ENCODE data around the gene PIPOX. TPM values are rescaled to one million over a fixed set of nuclear protein-coding genes. Genes with fewer than 3 reads are reported as not detected.

Gene PIPOX
- total and polyA plus RNA-seq, 2 of the 8 experiments (the other 6 are each of a cell fraction or from before 2014, with no cell fraction given), result 57.2 to 99.6 TPM

DNA sequence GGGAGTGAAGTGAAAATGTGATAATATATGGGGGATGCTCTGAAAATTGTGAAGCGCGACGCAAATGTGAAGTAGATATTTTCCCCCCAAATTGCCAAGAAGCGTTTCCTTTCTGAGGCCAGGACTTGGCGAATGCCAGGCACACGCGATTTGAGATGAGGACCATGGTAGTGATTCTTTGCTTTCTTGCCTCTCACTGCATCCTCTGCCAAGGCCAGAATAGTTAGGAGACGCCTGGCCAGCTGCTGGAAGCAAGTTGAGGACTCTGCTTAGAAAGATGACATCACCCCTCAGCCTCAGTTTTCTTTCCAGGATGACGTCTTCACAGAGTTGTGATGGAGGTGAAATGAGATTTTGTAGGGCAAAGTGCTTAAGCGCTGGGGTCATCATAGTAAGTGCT lies 25.9 kb downstream of the PIPOX start:
- POLR2A ChIA-PET (ENCODE audit: partially characterized antibody), result interaction anchor here (1.0 to 3.1 kb wide), 7 partner anchors 11 to 344 kb away, joined by 3 to 9 read pairs (median 4); partner anchors contain the start of genes PHF12 and PIPOX
- Histone ChIP-seq H3K27me3 (replicated peaks in 1 of 4; ENCODE audit: control insufficient read depth in 3 of 4, extremely low read depth in 1 of 4, insufficient read depth in 3 of 4, low read length in 3 of 4) (0 out of 7 replicates have a peak, but pooled peaks cover 0 to 2% (median 0%) of the 10 kb centered on the region in 4 experiments), H2AFZ (ENCODE audit: low read length) (no peak overlapping the region), H3K79me1 (ENCODE audit: low read depth, low read length) (no peaks in the 10 kb centered on the region), H3K9ac (replicated peaks in 1 of 4; ENCODE audit: extremely low read depth in 1 of 4, low read depth in 3 of 4, low read length in 3 of 4) (no peak overlapping the region), H3K4me2 (ENCODE audit: insufficient read depth in 1 of 2, low read depth in 2 of 2, low read length in 2 of 2) (no peak overlapping the region), H3K18ac (ENCODE audit: extremely low read depth, low read length) (no peak overlapping the region), H3K56ac (replicated peaks; ENCODE audit: insufficient read length, low read depth, low read length) (no peak overlapping the region), H3K4me1 (replicated peaks in 1 of 4; ENCODE audit: control insufficient read depth in 3 of 4, insufficient read depth in 4 of 4, low read length in 3 of 4) (peaks cover 5 to 24% (median 13%) of the 10 kb centered on the region in 4 experiments), H3K4ac (replicated peaks; ENCODE audit: insufficient read length, low read depth, low read length) (no peak overlapping the region), H2AK5ac (ENCODE audit: low read depth, low read length) (no peak overlapping the region), H3K79me2 (ENCODE audit: control insufficient read depth in 1 of 2, insufficient read depth in 2 of 2, low read length in 2 of 2) (no peaks in the 10 kb centered on the region), H2BK15ac (ENCODE audit: low read length) (no peak overlapping the region), H2BK120ac (replicated peaks; ENCODE audit: low read depth, low read length) (no peak overlapping the region), H4K5ac (ENCODE audit: insufficient read length, low read depth, low read length) (no peak overlapping the region), H2BK12ac (ENCODE audit: low read depth, low read length) (no peak overlapping the region), H3K4me3 (ENCODE audit: extremely low read depth in 1 of 4, insufficient read depth in 2 of 4, low read depth in 3 of 4, low read length in 4 of 4) (no peak overlapping the region), H3K23ac (ENCODE audit: insufficient read length) (no peak overlapping the region), H4K20me1 (replicated peaks in 1 of 2; ENCODE audit: control insufficient read depth in 1 of 2, insufficient read depth in 2 of 2, low read length in 2 of 2) (no peaks in the 10 kb centered on the region), H2BK5ac (ENCODE audit: low read depth, low read length) (no peak overlapping the region), H3K27ac (ENCODE audit: low read depth, low read length) (no peak overlapping the region), H3K36me3 (ENCODE audit: control insufficient read depth in 2 of 4, insufficient read depth in 4 of 4, low read length in 3 of 4) (no peaks in the 10 kb centered on the region), H3K14ac (ENCODE audit: insufficient read length) (no peak overlapping the region), H3K9me3 (ENCODE audit: insufficient read depth in 2 of 2, low read depth in 1 of 2, low read length in 1 of 2) (no peaks in the 10 kb centered on the region), H2BK20ac (ENCODE audit: low read length) (no peak overlapping the region), H4K8ac (ENCODE audit: extremely low read depth, insufficient read depth, low read length) (no peak overlapping the region), H3K23me2 (ENCODE audit: low read depth, low read length) (no peaks in the 10 kb centered on the region), H4K91ac (replicated peaks; ENCODE audit: insufficient read length, low read length) (no peak overlapping the region)
- no peak for FAIRE-seq
- WGBS, 2 experiments (ENCODE audit: extremely low coverage in 1 of 2, insufficient coverage in 1 of 2, insufficient read length in 1 of 2, insufficient replicate concordance in 2 of 2, low coverage in 1 of 2, low lambda C conversion rate in 2 of 2, missing lambda C conversion rate in 1 of 2), result 92 to 100% methylated on average over 2 to 10 of the region's 10 CpGs
- TF ChIP-seq, protein P1, sequence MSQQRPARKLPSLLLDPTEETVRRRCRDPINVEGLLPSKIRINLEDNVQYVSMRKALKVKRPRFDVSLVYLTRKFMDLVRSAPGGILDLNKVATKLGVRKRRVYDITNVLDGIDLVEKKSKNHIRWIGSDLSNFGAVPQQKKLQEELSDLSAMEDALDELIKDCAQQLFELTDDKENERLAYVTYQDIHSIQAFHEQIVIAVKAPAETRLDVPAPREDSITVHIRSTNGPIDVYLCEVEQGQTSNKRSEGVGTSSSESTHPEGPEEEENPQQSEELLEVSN (IDR thresholded peaks at IDR 0.05), result 0 out of 2 replicates have a peak, but pooled peaks have one; percentile 27
- no peak for TF ChIP-seq CBX8 (IDR thresholded peaks at IDR 0.05; ENCODE audit: borderline replicate concordance, low read depth, low read length)
- CTCF ChIA-PET (ENCODE audit: partially characterized antibody), result interaction anchor here (0.9 to 2.0 kb wide), 4 partner anchors 10 to 103 kb away, joined by 4 to 7 read pairs (median 6); no protein-coding TSS in a partner anchor
- no peak for DNase-seq (ENCODE audit: low read depth in 1 of 2, low spot score in 2 of 2)
